Measurements from ENCODE around the gene STYK1.

DNA sequence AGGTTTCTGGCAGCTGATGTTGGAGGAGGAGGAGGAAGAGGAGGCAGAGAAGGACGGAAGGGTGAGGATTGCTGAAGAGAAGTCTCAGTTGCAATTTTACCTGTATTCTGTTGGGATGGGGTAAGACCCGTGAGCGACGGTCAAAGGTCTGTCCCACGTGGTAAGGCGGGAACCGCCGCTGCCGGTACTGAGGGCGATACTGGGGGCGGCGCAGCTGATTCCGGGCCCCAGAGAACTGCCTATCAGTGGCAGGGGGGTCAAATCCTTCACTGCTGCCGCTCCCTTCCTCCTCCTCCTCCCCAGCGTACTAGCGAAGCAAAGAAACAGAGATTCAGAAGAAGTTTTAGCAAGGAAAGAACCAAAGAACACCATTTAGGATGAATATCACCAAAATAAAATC lies 36.0 kb upstream of the STYK1 start:
- TF ChIP-seq CTCF (IDR thresholded peaks at IDR 0.05), result no peak
- no peak for TF ChIP-seq POLR2A (IDR thresholded peaks at IDR 0.05)

Measured in heart left ventricle (tissue), 13 donors.